ENCODE results near the gene ACSL4.
"Not testable (repeated sequence)": the region's sequence is repeated elsewhere in the genome, so short reads cannot be mapped to it uniquely, and the experiment has no call there.

ACSL4 gene

GRCh38 chrX:109733613-109734083, 591 bp upstream of the ACSL4 start:
- no peak for DNase-seq (ENCODE audit: low read depth, low spot score)
- H3K4me3 ChIP-seq (ENCODE audit: low read length): peak overlapping the region; percentile 50

- peak; percentile 8 for DNase-seq (ENCODE audit: low read depth, low spot score)
- peak overlapping the region; percentile 80 for H3K4me3 ChIP-seq (ENCODE audit: low read length)
Observed at GRCh38 chrX:109732017-109732801, 848 bp downstream of the ACSL4 start.

GRCh38 chrX:109728173-109728535, 4.9 kb downstream of the ACSL4 start:
- H3K4me3 ChIP-seq (ENCODE audit: low read length): no peak overlapping the region
- DNase-seq (ENCODE audit: low read depth, low spot score): no peak

GRCh38 chrX:109724971-109725370, 8.1 kb downstream of the ACSL4 start:
- not testable (repeated sequence) for H3K4me3 ChIP-seq (ENCODE audit: low read length); DNase-seq (ENCODE audit: low read depth, low spot score)

GRCh38 chrX:109720947-109721346, 12.1 kb downstream of the ACSL4 start:
- no peak overlapping the region for H3K4me3 ChIP-seq (ENCODE audit: low read length)
- DNase-seq (ENCODE audit: low read depth, low spot score): no peak

- H3K4me3 ChIP-seq (ENCODE audit: low read length): no peak overlapping the region
- DNase-seq (ENCODE audit: low read depth, low spot score): no peak
Observed at GRCh38 chrX:109719264-109719663, 13.8 kb downstream of the ACSL4 start.

- DNase-seq (ENCODE audit: low read depth, low spot score): no peak
- H3K4me3 ChIP-seq (ENCODE audit: low read length): no peak overlapping the region
Observed at GRCh38 chrX:109716431-109717028, 16.5 kb downstream of the ACSL4 start.

GRCh38 chrX:109714340-109714958, 18.6 kb downstream of the ACSL4 start:
- no peak overlapping the region for H3K4me3 ChIP-seq (ENCODE audit: low read length)
- DNase-seq (ENCODE audit: low read depth, low spot score): no peak

GRCh38 chrX:109710181-109710580, 22.9 kb downstream of the ACSL4 start:
- no peak overlapping the region for H3K4me3 ChIP-seq (ENCODE audit: low read length)
- no peak for DNase-seq (ENCODE audit: low read depth, low spot score)

GRCh38 chrX:109709129-109709631, 23.9 kb downstream of the ACSL4 start:
- no peak for DNase-seq (ENCODE audit: low read depth, low spot score)
- no peak overlapping the region for H3K4me3 ChIP-seq (ENCODE audit: low read length)

- H3K4me3 ChIP-seq (ENCODE audit: low read length): no peak overlapping the region
- no peak for DNase-seq (ENCODE audit: low read depth, low spot score)
Observed at GRCh38 chrX:109707720-109708119, 25.3 kb downstream of the ACSL4 start.

- H3K4me3 ChIP-seq (ENCODE audit: low read length): no peak overlapping the region
- DNase-seq (ENCODE audit: low read depth, low spot score): no peak
Observed at GRCh38 chrX:109707319-109707718, 25.7 kb downstream of the ACSL4 start.

- no peak for DNase-seq (ENCODE audit: low read depth, low spot score)
- no peak overlapping the region for H3K4me3 ChIP-seq (ENCODE audit: low read length)
Observed at GRCh38 chrX:109704563-109704962, 28.5 kb downstream of the ACSL4 start.

GRCh38 chrX:109697855-109698254, 35.2 kb downstream of the ACSL4 start:
- no peak overlapping the region for H3K4me3 ChIP-seq (ENCODE audit: low read length)
- DNase-seq (ENCODE audit: low read depth, low spot score): no peak

GRCh38 chrX:109696146-109696740, 36.8 kb downstream of the ACSL4 start:
- no peak for DNase-seq (ENCODE audit: low read depth, low spot score)

GRCh38 chrX:109695637-109696036, 37.4 kb downstream of the ACSL4 start:
- no peak for DNase-seq (ENCODE audit: low read depth, low spot score)

More at GRCh38 chrX:109696146-109696740, 36.8 kb downstream of the ACSL4 start:
- H3K4me3 ChIP-seq (ENCODE audit: low read length): no peak overlapping the region

GRCh38 chrX:109691752-109692151, 41.3 kb downstream of the ACSL4 start:
- DNase-seq (ENCODE audit: low read depth, low spot score): no peak
- no peak overlapping the region for H3K4me3 ChIP-seq (ENCODE audit: low read length)

More at GRCh38 chrX:109695637-109696036, 37.4 kb downstream of the ACSL4 start:
- H3K4me3 ChIP-seq (ENCODE audit: low read length): no peak overlapping the region

GRCh38 chrX:109691277-109691676, 41.8 kb downstream of the ACSL4 start:
- no peak for DNase-seq (ENCODE audit: low read depth, low spot score)
- no peak overlapping the region for H3K4me3 ChIP-seq (ENCODE audit: low read length)

- no peak overlapping the region for H3K4me3 ChIP-seq (ENCODE audit: low read length)
- no peak for DNase-seq (ENCODE audit: low read depth, low spot score)
Observed at GRCh38 chrX:109687903-109688302, 45.2 kb downstream of the ACSL4 start.

- no peak for DNase-seq (ENCODE audit: low read depth, low spot score)
- no peak overlapping the region for H3K4me3 ChIP-seq (ENCODE audit: low read length)
Observed at GRCh38 chrX:109685656-109686078, 47.4 kb downstream of the ACSL4 start.

All from Jurkat, Clone E6-1 (cell line).